GM18526 (cell line): ENCODE data around the gene WNT6.

ENCODE experiments used
- POLR2A ChIP-seq: IDR thresholded peaks from 3 replicates; pipeline ENCODE4 v1.6.1; 2011; ENCODE audit not compliant: insufficient read length; ENCODE audit errors: extremely low read depth

WNT6 gene

DNA sequence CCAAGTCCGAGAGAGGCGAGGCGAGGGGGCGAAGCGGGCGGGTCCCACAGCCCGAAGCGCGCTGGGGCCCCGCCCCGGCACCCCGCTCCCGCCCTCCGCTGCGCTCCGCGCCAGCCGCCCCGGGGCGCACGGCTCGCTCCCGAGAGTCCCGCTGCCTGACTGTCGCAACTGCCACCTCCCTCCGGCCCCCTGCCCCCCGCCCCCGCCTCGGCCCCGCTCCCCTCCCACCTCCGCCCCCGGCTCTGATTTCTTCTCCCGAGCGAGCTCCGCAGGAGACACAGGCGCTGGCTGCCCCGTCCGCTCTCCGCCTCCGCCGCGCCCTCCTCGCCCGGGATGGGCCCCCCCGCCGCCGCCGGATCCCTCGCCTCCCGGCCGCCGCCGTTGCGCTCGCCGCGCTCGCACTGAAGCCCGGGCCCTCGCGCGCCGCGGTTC lies at the start of gene WNT6:
WNT6 (plus strand) TSS at position 250 of the 432 bp plus-strand sequence. CDS start 233 bp downstream, outside the sequence.
- TF ChIP-seq POLR2A = no peak

DNA sequence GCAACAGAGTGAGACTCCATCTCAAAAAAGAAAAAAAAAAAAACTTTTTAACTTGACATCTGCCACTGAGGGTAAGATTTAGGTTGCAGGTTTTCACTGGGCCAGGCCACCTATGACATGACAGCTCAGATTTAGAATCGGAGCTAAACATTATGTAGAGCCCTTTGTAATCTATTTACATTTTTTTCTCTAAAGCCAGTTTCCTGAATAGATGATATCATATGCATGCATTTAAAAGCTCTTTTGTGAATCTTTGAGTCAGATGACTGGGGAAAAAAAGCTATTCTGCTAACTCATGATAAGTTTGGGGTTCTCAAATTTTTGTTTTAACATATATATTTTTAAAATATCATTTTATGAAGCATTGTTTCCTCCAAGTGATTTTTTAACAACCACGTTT lies 49.3 kb upstream of the WNT6 start:
- TF ChIP-seq POLR2A = no peak

DNA sequence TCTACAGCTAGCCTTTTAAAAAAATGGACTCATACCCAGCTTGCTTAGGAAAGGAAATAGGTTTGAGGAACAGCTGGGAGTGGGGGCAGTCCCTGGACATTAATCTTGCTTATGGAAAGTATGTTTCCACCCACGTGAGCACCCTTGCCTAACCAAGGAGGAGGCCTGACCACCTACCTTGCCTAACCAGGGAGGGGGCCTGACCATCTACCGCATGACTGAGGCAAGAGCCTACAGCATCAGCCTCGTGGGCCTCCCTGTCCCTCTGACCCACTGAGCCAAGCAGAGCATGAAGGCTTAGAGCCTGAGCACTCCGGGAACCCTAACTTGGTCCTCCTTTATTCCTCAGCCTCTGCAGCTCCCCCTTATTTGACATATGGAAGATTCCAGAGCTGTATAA lies 48.2 kb upstream of the WNT6 start:
- no peak for TF ChIP-seq POLR2A

DNA sequence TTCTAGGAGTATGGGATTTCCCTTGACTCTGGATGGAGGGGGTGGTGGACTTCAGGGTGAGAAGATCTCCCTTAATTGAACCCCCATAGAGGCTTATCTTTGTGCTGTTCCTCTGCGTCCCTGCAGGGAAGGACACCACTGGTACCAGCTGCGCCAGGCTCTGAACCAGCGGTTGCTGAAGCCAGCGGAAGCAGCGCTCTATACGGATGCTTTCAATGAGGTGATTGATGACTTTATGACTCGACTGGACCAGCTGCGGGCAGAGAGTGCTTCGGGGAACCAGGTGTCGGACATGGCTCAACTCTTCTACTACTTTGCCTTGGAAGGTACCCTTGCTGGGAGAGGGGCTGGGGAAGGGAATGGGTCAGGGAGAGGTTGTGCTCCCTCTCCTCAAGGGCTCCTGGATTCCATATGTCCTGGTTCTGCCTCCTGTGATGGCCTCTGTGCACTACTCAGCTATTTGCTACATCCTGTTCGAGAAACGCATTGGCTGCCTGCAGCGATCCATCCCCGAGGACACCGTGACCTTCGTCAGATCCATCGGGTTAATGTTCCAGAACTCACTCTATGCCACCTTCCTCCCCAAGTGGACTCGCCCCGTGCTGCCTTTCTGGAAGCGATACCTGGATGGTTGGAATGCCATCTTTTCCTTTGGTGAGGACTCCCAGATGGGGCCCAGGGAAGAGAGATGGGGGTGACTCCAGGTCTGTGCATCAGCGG lies 47.3 kb upstream of the WNT6 start:
- no peak for TF ChIP-seq POLR2A

DNA sequence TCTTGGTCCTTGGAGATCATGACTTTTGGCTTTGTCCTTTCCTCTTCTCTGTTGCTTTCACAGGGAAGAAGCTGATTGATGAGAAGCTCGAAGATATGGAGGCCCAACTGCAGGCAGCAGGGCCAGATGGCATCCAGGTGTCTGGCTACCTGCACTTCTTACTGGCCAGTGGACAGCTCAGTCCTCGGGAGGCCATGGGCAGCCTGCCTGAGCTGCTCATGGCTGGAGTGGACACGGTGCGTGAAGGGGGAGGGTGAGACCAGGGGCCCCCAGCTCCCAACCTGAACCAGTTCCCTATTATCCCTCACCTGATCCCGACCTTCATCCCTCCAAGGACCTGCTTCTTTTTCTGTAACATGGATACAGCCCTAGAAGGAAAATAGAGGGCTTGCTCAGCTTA lies 46.7 kb upstream of the WNT6 start:
- no peak for TF ChIP-seq POLR2A

DNA sequence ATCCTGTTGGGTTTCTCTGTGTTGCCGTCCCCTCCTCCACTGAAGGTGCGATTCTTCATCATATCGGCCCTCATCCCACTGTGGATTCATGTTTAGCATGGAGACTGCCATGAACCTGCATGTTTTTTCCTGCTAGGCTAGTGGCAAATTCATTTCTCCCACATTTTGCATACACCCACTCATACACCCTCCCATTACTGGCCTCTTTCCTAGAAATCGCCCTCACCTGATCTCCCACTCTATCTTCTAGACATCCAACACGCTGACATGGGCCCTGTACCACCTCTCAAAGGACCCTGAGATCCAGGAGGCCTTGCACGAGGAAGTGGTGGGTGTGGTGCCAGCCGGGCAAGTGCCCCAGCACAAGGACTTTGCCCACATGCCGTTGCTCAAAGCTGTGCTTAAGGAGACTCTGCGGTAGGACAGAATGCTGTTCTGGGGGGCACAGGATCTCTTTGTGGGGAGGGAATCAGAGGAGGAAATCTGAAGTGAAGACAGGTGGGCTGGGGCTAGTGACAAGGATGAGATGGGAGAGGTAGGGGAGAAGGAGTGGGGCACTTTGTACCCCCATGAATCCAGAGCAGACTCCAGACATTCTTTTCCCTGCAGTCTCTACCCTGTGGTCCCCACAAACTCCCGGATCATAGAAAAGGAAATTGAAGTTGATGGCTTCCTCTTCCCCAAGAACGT lies 45.7 kb upstream of the WNT6 start:
- TF ChIP-seq POLR2A = no peak

DNA sequence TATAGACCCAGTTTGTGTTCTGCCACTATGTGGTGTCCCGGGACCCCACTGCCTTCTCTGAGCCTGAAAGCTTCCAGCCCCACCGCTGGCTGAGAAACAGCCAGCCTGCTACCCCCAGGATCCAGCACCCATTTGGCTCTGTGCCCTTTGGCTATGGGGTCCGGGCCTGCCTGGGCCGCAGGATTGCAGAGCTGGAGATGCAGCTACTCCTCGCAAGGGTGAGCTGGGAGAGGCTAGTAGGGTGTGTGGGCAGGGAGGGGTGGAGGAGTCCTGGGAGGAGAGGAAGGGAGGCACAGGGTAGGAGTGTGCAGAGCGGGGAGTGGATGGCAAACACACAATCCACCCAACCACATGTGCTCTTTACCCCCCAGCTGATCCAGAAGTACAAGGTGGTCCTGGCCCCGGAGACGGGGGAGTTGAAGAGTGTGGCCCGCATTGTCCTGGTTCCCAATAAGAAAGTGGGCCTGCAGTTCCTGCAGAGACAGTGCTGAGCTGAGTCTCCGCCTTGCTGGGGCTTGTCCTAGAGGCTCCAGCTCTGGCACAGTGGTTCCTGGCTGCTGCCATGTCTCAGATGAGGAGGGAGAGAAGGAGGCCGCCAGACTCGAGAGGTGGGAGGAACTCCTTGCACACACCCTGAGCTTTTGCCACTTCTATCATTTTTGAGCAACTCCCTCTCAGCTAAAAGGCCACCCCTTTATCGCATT lies 44.9 kb upstream of the WNT6 start:
- no peak for TF ChIP-seq POLR2A

DNA sequence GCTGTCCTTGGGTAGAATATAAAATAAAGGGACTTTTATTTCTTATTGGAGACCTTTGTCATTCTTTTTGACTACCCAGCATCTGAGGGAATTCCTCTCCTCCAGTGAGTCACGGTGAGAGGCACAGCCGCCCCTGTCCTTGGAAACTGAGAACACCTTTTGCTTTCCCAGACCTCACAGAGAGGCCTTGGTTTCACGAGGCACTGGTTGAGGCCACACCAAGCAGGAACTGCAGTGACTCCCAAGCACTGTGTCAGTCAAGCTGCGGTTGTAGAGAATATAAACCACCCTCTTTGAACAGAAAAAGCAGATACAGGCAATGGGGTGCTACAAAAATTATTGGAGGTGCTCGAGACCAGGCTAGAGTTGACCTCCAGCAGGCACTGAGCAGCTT lies 44.4 kb upstream of the WNT6 start:
- no peak for TF ChIP-seq POLR2A

DNA sequence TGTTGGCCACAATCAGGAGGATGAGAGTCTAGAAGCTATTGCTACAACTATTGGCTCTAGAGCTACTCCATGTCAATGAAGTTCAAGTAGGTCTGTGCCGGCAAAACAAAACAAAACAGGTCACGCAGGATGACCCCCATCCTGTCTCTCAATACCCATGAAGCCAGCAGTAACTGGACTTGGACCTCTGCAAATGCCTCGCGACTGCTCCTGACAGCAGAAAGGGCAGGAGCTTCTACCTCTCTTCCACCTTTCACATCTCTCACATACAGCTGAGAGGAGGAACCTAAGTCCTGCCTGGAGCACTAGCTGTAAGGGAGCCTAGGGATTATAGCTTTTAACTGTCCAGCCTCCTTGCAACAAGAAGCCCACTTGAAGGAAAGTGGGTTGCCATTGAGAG lies 44.0 kb upstream of the WNT6 start:
- TF ChIP-seq POLR2A = no peak

DNA sequence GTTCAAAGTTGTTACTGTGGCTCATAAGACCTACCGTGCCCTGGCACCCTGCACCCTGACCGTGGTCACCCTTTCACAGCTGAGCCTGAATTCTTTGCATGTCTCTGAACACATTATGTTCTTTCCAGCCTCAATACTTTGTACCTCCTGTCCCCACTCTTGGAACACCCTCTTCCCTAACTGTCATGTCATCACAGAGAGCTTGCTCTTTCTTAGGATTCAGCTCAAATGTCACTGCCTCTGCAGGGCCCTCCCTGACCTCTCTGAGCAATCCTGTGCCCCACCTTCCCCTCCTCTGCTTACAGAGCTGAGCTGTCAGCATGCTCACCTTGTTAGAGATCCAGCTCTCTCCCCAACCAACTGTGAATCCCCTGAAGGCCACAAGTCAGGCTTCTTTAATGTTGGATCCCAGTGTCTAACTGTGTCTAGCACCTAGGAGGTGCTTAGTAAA lies 43.0 kb upstream of the WNT6 start:
- no peak for TF ChIP-seq POLR2A

DNA sequence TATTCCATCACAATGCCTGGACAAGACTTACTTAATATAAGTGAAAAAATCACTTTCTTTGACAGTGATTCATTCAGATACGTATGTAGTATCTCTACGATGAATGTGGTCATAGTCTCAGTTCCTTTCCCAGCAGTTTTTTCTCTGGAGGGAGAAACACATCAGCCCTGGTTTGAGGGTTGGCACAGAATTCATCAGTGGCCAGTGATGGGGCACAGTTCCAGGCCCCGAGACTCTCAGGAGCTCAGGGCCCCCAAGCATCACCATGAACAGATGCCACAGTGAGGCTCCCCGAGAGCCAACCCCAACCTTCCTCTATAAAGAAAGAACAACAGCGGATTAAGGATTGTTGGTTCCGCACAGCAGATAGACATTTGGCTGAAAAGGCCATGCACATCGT lies 40.5 kb upstream of the WNT6 start:
- TF ChIP-seq POLR2A = no peak

DNA sequence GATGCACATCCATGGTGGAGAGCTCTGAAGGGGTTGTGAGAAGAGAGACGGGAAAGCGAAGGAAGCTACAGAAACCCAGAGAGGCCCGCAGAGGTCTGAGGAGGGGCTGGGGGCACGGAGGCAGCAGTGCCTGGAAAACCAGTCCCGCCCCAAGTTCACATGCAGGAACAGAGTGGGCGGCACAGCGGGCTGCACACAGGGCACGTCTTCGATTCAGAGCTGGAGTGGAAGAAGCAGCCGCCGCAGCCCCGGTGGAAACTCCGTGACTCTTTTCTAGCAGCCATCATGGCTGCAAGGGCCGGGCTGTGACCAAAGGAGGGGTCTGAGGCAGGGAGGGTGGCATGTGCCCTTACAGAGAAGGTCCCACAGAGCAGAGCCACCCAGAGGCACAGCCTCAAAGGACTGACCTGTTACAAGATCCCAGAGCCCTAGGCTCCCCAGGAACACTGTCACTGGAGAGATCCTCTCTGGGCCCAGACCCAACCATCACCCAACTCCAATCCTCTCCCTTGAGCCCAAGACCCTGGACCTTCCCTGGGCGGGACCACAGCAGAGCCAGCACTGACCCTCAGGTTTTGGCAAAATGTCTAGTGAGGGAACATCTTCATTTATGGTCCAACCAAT lies 38.7 kb upstream of the WNT6 start:
- TF ChIP-seq POLR2A = no peak

DNA sequence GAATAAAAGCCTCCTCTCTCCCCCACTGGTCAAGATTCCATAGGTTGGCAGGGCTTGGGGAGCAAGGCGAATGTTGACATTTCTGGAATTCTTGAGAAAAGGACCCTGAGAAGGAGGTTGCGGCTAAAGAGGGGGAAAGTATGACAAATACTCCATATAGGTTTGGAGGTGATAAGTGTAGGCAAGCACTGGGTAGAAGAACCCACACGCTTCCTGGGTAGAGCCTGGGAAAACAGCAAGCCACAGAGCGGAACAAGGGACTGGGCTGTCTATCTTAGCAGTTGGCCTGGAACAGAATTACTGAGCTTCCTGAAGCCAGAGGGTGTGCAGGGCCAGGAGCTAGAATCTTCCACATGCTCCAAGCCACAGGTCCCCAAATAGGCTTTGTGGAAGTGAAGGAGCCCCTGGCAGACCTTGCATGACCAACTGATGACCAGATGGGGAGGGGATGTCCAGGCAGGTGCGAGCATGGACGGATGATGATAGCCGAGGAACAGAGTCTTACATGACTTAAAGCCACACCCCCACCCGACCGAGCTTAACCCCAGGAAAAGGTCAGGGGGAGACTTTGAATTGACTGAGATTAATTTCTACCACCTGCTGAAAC lies 37.9 kb upstream of the WNT6 start:
- no peak for TF ChIP-seq POLR2A

DNA sequence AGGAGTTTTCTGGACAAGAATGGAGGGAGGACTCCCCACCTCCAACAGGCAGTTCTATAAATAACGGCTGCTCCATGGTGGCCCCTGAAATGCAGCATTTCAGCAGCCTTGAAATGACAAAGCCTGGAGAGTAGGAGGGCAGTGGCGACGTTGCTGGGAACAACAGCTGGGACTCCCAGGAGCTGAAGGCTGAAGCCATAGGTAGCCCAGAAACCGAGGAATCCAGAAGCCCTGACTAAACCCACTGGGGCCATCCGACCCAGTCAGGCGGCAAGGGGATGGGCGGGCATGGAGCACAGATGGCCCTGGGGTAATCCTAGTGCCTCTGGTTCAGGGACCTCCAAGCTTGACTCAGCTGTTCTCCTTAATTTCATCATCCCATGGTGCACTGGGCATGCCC lies 37.0 kb upstream of the WNT6 start:
- no peak for TF ChIP-seq POLR2A

DNA sequence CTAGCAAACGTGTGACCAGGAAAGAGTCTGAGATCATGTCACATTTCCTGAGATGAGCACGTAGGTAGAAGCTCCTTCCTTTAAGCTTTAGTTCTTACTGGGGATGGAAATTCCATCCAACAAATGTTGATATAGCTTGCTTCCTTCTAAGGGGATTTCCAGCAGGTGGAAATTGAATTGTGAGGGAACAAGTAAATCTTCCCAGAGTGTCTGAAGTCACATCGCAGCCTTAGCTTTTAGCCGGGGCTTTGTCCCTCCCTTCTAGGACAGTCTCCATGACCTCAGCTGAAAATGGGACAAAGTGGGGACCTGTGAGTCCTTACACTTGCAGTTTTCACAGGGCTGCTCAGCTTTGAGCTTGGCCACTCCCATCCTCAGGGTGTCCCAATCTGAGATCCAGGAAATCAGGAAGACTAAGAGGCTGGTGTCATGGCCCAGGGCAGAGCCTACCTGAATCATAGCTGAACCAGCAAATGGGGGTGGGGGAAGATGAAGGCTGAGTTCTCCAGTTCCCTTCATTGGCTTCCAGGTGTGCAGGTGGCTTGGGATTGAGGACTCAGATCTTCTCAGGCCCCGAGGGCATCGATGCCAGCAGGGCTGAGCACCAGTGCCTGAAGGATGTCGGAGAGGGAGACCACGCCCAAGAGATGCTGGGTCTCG lies 36.3 kb upstream of the WNT6 start:
- TF ChIP-seq POLR2A = no peak
